Caco-2 (cell line): Measurements from ENCODE around the gene DNAJC1. TPM values are rescaled to one million over a fixed set of nuclear protein-coding genes. Genes with fewer than 3 reads are reported as not detected.

Experiments used
- BruUV-seq: library from RNA; stranded (reverse); fragments of 400-500 nt; replicated peaks from 2 replicates; lab custom pipeline; 2021; lab: Mats Ljungman, UMichigan
- CTCF ChIA-PET: fragments of 300-600 bp; sonication (Branson Sonifier 250); formaldehyde crosslinking; loops from one replicate; lab custom pipeline; 2022; ENCODE audit warnings: antibody characterized with exemption; lab: Charles Lee
- POLR2A ChIA-PET: fragments of 300-600 bp; sonication (Branson Sonifier 250); formaldehyde crosslinking; loops from one replicate; lab custom pipeline; 2022; ENCODE audit warnings: antibody characterized with exemption; lab: Charles Lee
- DNase-seq, 2 experiments: peaks; one replicate each; pipeline versions ENCODE4 v3.0.0 to v3.0.0-alpha.2; 2020 to 2022
- H3K27me3 ChIP-seq: replicated peaks from 2 replicates; pipeline ENCODE4 v1.6.0; 2011; ENCODE audit warnings: low read length; ENCODE audit not compliant: control insufficient read depth, insufficient read depth
- H3K36me3 ChIP-seq: 2 replicates; pipeline ENCODE4 v1.5.1; 2011; ENCODE audit warnings: low read length; ENCODE audit not compliant: control insufficient read depth, insufficient read depth
- H3K4me1 ChIP-seq: fragments of 250-450 bp; sonication (Bioruptor Pico); 2 replicates; pipeline ENCODE4 v1.5.1; 2020; ENCODE audit warnings: mild to moderate bottlenecking
- H3K4me3 ChIP-seq: 2 replicates; pipeline ENCODE4 v1.5.1; 2011; ENCODE audit warnings: low read depth, mild to moderate bottlenecking, control low read depth, low read length
- H3K9me3 ChIP-seq: fragments of 250-450 bp; sonication (Bioruptor Pico); 2 replicates; pipeline ENCODE4 v1.5.1; 2020; ENCODE audit warnings: mild to moderate bottlenecking, moderate library complexity
- H3K27ac Mint-ChIP-seq: one replicate; pipeline ENCODE4 v1.8.0; 2022; ENCODE audit warnings: mixed read lengths; ENCODE audit not compliant: unreplicated experiment
- H3K27me3 Mint-ChIP-seq: one replicate; pipeline ENCODE4 v1.8.0; 2022; ENCODE audit warnings: mixed read lengths; ENCODE audit not compliant: insufficient read depth, unreplicated experiment
- H3K36me3 Mint-ChIP-seq: one replicate; pipeline ENCODE4 v1.8.0; 2022; ENCODE audit warnings: mild to moderate bottlenecking, mixed read lengths; ENCODE audit not compliant: insufficient read depth, unreplicated experiment
- H3K4me1 Mint-ChIP-seq: one replicate; pipeline ENCODE4 v1.8.0; 2022; ENCODE audit warnings: low read depth, mixed read lengths; ENCODE audit not compliant: unreplicated experiment
- H3K4me3 Mint-ChIP-seq: one replicate; pipeline ENCODE4 v1.8.0; 2022; ENCODE audit warnings: mild to moderate bottlenecking, moderate library complexity, mixed read lengths; ENCODE audit not compliant: unreplicated experiment
- H3K9me3 Mint-ChIP-seq: one replicate; pipeline ENCODE4 v1.8.0; 2022; ENCODE audit warnings: mixed read lengths; ENCODE audit not compliant: unreplicated experiment
- intact Hi-C: fragments of 100-400 bp; cut with micrococcal nuclease; formaldehyde crosslinking; loops from one replicate; pipeline ENCODE4 v1.10.0; 2022; ENCODE audit not compliant: unreplicated experiment
- total RNA-seq: library from RNA; stranded (reverse); gene quantifications from 2 replicates; pipeline ENCODE4 v1.2.3, GENCODE V29; 2022
- TF ChIP-seq, protein P1 (sequence below), 2 experiments: fragments of 200-600 bp in 1 of 2; IDR thresholded peaks; 1 replicate in 1 of 2; 2 replicates in 1 of 2; pipeline versions ENCODE4 v1.5.1 to v1.8.0; 2011 to 2022; ENCODE audit warnings: antibody characterized with exemption in 1 of 2, control low read depth in 1 of 2, inconsistent platforms in 1 of 2, low read depth in 1 of 2, low read length in 1 of 2, mild to moderate bottlenecking in 1 of 2, moderate library complexity in 1 of 2; ENCODE audit not compliant: insufficient read depth in 1 of 2, severe bottlenecking in 1 of 2, unreplicated experiment in 1 of 2

Gene DNAJC1
- total RNA-seq, 1 experiment from 2014 or later = 50.7 TPM

DNA sequence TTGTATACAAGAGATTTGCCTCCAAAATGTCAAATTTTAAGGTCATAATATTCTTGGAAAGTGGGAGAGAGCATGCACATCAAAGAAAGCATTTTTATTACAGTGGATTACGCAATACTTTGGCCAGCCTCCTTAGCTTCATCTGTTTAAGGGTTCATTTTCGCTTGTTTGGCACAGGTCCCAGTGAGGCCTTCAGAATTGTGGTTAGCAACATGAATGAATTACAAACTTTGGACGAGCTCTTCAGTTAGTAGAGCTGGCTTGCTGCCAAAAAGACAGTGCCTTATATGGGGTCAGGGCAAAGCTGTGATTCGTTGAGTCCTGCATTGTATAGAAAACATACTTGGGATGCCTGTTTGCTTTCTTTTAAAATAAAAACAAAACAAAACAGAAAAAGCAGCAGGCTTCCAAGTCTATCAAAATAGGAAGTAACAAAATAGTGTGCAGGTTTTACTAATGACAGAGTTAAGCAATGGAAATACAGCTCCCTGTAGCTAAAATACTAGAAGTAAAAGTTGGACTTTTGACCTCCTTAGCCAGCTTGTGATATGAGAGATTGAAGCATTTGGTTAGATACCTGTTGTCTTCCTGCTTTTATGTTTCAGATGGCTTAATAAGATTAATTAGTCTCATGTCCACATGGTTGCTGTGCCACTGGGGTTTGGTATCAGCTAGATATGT, 278.7 kb downstream of the DNAJC1 start:
- H3K9me3 Mint-ChIP-seq = no peaks in the 10 kb centered on the region

DNA sequence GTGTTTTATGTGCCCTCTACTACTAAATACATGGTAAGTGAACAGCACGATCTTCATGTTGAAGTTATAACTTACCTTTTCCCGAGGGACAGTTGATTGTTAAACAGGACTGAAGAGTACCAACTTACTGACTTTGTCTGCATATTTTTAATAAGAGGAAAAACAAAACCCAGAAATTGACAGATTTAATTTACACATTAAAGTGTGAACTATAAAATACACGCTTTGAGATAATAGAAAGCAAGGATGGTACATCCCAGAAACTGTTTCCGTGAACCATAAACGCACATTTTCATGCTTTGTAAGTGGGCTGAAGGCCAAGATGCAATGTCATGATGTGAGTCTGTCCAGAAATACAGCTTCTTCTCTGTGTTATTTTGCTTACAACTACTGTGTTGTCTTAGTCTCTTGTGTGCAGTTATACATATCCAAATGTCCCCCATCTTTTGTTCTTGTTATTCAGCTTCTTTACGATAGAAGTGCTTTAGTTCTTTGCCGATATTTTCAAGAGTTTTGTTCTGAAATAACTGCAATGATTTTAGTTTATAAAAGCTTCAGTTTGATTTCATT, 279.4 kb downstream of the DNAJC1 start:
- intact Hi-C loops = loop anchor here (10.0 kb wide), 1 partner anchor 359 kb away; no protein-coding TSS in a partner anchor
- Mint-ChIP-seq H3K4me1 (peaks cover 35% of the 10 kb centered on the region), H3K36me3 (peaks cover 52% of the 10 kb centered on the region), H3K27me3 (no peaks in the 10 kb centered on the region), H3K9me3 (no peaks in the 10 kb centered on the region), H3K4me3 (no peak overlapping the region), H3K27ac (no peak overlapping the region)
- ChIA-PET CTCF (interaction anchor here (1.1 kb wide), 1 partner anchor 85 kb away, joined by 3 read pairs; no protein-coding TSS in a partner anchor), POLR2A (interaction anchor here (1.3 kb wide), 1 partner anchor 229 kb away, joined by 3 read pairs; no protein-coding TSS in a partner anchor)
- Histone ChIP-seq H3K4me1 (peaks cover 36% of the 10 kb centered on the region), H3K4me3 (no peak overlapping the region), H3K9me3 (no peaks in the 10 kb centered on the region), H3K36me3 (no peaks in the 10 kb centered on the region), H3K27me3 (no peaks in the 10 kb centered on the region)
- DNase-seq = no peak
- BruUV-seq = no TSS peak
- TF ChIP-seq, protein P1, sequence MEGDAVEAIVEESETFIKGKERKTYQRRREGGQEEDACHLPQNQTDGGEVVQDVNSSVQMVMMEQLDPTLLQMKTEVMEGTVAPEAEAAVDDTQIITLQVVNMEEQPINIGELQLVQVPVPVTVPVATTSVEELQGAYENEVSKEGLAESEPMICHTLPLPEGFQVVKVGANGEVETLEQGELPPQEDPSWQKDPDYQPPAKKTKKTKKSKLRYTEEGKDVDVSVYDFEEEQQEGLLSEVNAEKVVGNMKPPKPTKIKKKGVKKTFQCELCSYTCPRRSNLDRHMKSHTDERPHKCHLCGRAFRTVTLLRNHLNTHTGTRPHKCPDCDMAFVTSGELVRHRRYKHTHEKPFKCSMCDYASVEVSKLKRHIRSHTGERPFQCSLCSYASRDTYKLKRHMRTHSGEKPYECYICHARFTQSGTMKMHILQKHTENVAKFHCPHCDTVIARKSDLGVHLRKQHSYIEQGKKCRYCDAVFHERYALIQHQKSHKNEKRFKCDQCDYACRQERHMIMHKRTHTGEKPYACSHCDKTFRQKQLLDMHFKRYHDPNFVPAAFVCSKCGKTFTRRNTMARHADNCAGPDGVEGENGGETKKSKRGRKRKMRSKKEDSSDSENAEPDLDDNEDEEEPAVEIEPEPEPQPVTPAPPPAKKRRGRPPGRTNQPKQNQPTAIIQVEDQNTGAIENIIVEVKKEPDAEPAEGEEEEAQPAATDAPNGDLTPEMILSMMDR (IDR thresholded peaks at IDR 0.05; ENCODE audit: insufficient read depth in 1 of 2, low read depth in 1 of 2, low read length in 1 of 2, severe bottlenecking in 1 of 2, unreplicated experiment in 1 of 2) = no peak

More for the DNA sequence above, 278.7 kb downstream of the DNAJC1 start:
- H3K36me3 ChIP-seq = peaks cover 2% of the 10 kb centered on the region; the same call in 1 of the 2 replicates
- peaks cover 36% of the 10 kb centered on the region for H3K4me1 ChIP-seq
- no peak overlapping the region for H3K4me3 ChIP-seq
- intact Hi-C loops = loop anchor here (10.0 kb wide), 1 partner anchor 360 kb away; no protein-coding TSS in a partner anchor
- Mint-ChIP-seq H3K27me3 (no peaks in the 10 kb centered on the region), H3K36me3 (peaks cover 52% of the 10 kb centered on the region), H3K4me3 (no peak overlapping the region), H3K4me1 (peaks cover 35% of the 10 kb centered on the region), H3K27ac (no peak overlapping the region)
- ChIA-PET POLR2A (interaction anchor here (1.3 kb wide), 1 partner anchor 229 kb away, joined by 3 read pairs; no protein-coding TSS in a partner anchor), CTCF (interaction anchor here (0.6 to 1.1 kb wide), 4 partner anchors 32 to 188 kb away, joined by 3 read pairs; no protein-coding TSS in a partner anchor)
- TF ChIP-seq, protein P1 (IDR thresholded peaks at IDR 0.05; ENCODE audit: insufficient read depth in 1 of 2, low read depth in 1 of 2, low read length in 1 of 2, severe bottlenecking in 1 of 2, unreplicated experiment in 1 of 2) = no peak
- no TSS peak for BruUV-seq
- DNase-seq = peak; percentile 39 to 65
- H3K9me3 ChIP-seq = no peaks in the 10 kb centered on the region
- no peaks in the 10 kb centered on the region for H3K27me3 ChIP-seq

DNA sequence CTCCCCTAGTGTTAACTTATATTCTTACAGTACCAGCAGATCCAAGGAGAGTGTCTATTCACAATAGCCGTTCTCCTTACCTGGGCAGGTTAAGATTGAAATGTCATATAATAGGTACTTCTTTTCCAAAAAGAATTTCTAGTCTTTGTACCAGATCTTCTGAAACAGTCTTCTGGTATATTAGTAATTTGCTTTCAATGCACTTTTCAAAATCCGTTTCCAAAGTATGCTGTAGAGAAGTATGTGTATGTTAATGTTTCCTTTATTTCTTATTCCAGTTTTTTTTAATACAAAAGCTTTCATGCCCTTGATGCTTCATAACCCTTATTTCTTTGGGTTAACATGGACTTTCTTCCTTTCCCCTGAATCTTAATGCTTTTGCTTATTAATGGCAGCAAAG, 281.3 kb downstream of the DNAJC1 start:
- H3K4me3 ChIP-seq = no peak overlapping the region
- no peak overlapping the region for H3K4me3 Mint-ChIP-seq
- TF ChIP-seq, protein P1 (IDR thresholded peaks at IDR 0.05; ENCODE audit: insufficient read depth in 1 of 2, low read depth in 1 of 2, low read length in 1 of 2, severe bottlenecking in 1 of 2, unreplicated experiment in 1 of 2) = no peak
- CTCF ChIA-PET = no interaction called here
- H3K27me3 ChIP-seq = no peaks in the 10 kb centered on the region
- no peaks in the 10 kb centered on the region for H3K9me3 ChIP-seq
- BruUV-seq = no TSS peak
- intact Hi-C loops = loop anchor here (10.0 kb wide), 1 partner anchor 357 kb away; no protein-coding TSS in a partner anchor
- peaks cover 22% of the 10 kb centered on the region for H3K4me1 Mint-ChIP-seq
- peaks cover 28% of the 10 kb centered on the region for H3K4me1 ChIP-seq
- POLR2A ChIA-PET = no interaction called here
- peaks cover 49% of the 10 kb centered on the region for H3K36me3 Mint-ChIP-seq
- H3K9me3 Mint-ChIP-seq = no peaks in the 10 kb centered on the region
- no peak for DNase-seq
- no peaks in the 10 kb centered on the region for H3K36me3 ChIP-seq
- H3K27ac Mint-ChIP-seq = no peak overlapping the region
- no peaks in the 10 kb centered on the region for H3K27me3 Mint-ChIP-seq
